ENCODE measurements around the gene WFDC5.

Gene WFDC5

DNA sequence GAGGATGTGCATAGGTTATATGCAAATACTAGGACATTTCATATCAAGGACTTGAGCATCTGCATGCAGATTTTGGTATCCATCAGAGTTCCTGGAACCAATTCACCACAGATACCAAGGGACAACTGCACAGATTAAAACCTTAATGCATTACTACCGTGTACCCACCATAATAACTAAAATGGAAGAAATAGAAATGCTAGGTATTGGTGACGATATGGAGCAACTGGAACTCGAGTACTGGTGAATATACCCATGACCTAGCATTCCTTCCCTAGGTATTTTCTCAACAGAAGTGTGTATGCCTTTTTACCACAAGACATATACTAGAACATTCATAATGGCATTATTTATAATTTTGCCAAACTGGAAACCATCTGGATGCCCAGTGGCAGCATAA, 32.5 kb downstream of the WFDC5 start:
- Histone ChIP-seq H3K4ac (ENCODE audit: low read depth in 1 of 2, low read length in 2 of 2) (no peak overlapping the region), H3K4me1 (ENCODE audit: control insufficient read depth, insufficient read depth, low read depth, low read length) (no peaks in the 10 kb centered on the region), H2BK120ac (ENCODE audit: low read depth, low read length) (no peak overlapping the region), H2AFZ (ENCODE audit: low read depth, low read length) (no peak overlapping the region), H3K9ac (ENCODE audit: low read length) (no peak overlapping the region), H3K27me3 (ENCODE audit: control insufficient read depth in 1 of 2, insufficient read depth in 1 of 2, low read length in 2 of 2) (no peaks in the 10 kb centered on the region), H2BK12ac (ENCODE audit: low read length in 2 of 2) (no peak overlapping the region), H3K36me3 (ENCODE audit: control insufficient read depth in 1 of 2, insufficient read depth in 2 of 2, low read depth in 1 of 2, low read length in 2 of 2) (peaks cover 0 to 20% of the 10 kb centered on the region in 2 experiments), H2BK15ac (ENCODE audit: low read depth, poor library complexity, severe bottlenecking) (no peak overlapping the region), H2AK5ac (ENCODE audit: low read length, severe bottlenecking) (no peak overlapping the region), H3K27ac (ENCODE audit: low read length, poor library complexity, severe bottlenecking) (no peak overlapping the region), H3K23ac (ENCODE audit: low read length in 2 of 2) (no peak overlapping the region), H3K4me3 (ENCODE audit: insufficient read depth in 1 of 2, low read depth in 1 of 2, low read length in 2 of 2) (no peak overlapping the region), H3K14ac (ENCODE audit: low read length in 2 of 2) (no peak overlapping the region), H3K9me3 (ENCODE audit: control insufficient read depth, low read length) (no peaks in the 10 kb centered on the region), H4K8ac (ENCODE audit: low read length) (no peak overlapping the region), H2BK5ac (ENCODE audit: low read depth, low read length, poor library complexity, severe bottlenecking) (no peak overlapping the region), H4K91ac (ENCODE audit: low read length) (no peak overlapping the region), H3K18ac (ENCODE audit: low read depth in 1 of 2, low read length in 2 of 2) (no peak overlapping the region), H3K79me1 (replicated peaks; ENCODE audit: low read length, poor library complexity, severe bottlenecking) (peaks cover 2% of the 10 kb centered on the region), H3K4me2 (ENCODE audit: low read length, poor library complexity, severe bottlenecking) (no peak overlapping the region)
- WGBS: no CpG with 5 or more reads among the region's 3 CpGs
- no peak for DNase-seq

DNA sequence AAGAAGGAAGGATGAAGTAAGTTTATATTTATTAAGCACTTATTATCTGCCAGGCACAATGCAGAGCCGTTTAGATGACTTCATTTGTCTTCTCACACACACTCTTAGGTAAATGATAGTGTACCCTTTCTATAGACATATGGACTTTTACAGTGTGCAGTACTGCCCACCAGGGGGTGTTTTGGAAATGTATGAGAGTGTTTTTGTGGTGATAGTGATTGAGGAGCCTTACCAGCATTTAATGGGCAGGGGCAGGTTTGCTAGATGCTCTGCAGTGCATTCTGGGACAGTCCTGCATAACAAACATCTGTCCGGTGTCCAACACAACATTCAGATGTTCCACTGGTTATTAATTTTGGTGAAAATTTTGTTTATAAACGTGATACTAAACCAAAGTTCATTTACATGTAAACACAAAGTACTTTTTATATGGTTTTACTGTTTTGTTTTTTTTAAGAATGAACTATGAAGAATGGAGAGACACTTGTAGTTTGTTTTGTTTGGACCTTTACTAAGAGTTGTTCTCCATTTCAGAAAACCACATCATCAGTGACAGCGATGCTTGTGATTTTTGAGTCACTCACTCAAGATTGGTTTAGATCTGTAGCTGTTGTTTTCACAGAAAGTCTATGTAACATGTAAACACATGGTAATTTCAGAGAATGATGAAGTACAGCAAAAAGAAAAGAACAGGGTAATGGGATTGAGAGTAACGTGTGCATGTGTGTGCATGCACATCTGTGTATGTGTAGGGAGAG, 33.9 kb downstream of the WFDC5 start:
- H3K23ac ChIP-seq (ENCODE audit: low read length in 2 of 2): no peak overlapping the region
- no peaks in the 10 kb centered on the region for H3K4me1 ChIP-seq (ENCODE audit: control insufficient read depth, insufficient read depth, low read depth, low read length)
- no peak overlapping the region for H2BK12ac ChIP-seq (ENCODE audit: low read length in 2 of 2)
- H2BK120ac ChIP-seq (ENCODE audit: low read depth, low read length): no peak overlapping the region
- H3K18ac ChIP-seq (ENCODE audit: low read depth in 1 of 2, low read length in 2 of 2): no peak overlapping the region
- WGBS: 97% methylated on average over 2 of the region's 5 CpGs
- peak; percentile 18 for DNase-seq
- no peak overlapping the region for H3K9ac ChIP-seq (ENCODE audit: low read length)
- no peak overlapping the region for H2AFZ ChIP-seq (ENCODE audit: low read depth, low read length)
- peaks cover 4 to 31% of the 10 kb centered on the region in 2 experiments for H3K36me3 ChIP-seq (ENCODE audit: control insufficient read depth in 1 of 2, insufficient read depth in 2 of 2, low read depth in 1 of 2, low read length in 2 of 2)
- no peak overlapping the region for H2AK5ac ChIP-seq (ENCODE audit: low read length, severe bottlenecking)
- H4K91ac ChIP-seq (ENCODE audit: low read length): no peak overlapping the region
- no peaks in the 10 kb centered on the region for H3K27me3 ChIP-seq (ENCODE audit: control insufficient read depth in 1 of 2, insufficient read depth in 1 of 2, low read length in 2 of 2)
- no peak overlapping the region for H3K27ac ChIP-seq (ENCODE audit: low read length, poor library complexity, severe bottlenecking)
- H3K14ac ChIP-seq (ENCODE audit: low read length in 2 of 2): no peak overlapping the region
- H4K8ac ChIP-seq (ENCODE audit: low read length): no peak overlapping the region
- H2BK15ac ChIP-seq (ENCODE audit: low read depth, poor library complexity, severe bottlenecking): no peak overlapping the region
- no peaks in the 10 kb centered on the region for H3K9me3 ChIP-seq (ENCODE audit: control insufficient read depth, low read length)
- H3K4me3 ChIP-seq (ENCODE audit: insufficient read depth in 1 of 2, low read depth in 1 of 2, low read length in 2 of 2): no peak overlapping the region
- no peak overlapping the region for H2BK5ac ChIP-seq (ENCODE audit: low read depth, low read length, poor library complexity, severe bottlenecking)
- peaks cover 4% of the 10 kb centered on the region for H3K79me1 ChIP-seq (replicated peaks; ENCODE audit: low read length, poor library complexity, severe bottlenecking)
- no peak overlapping the region for H3K4me2 ChIP-seq (ENCODE audit: low read length, poor library complexity, severe bottlenecking)
- no peak overlapping the region for H3K4ac ChIP-seq (ENCODE audit: low read depth in 1 of 2, low read length in 2 of 2)

DNA sequence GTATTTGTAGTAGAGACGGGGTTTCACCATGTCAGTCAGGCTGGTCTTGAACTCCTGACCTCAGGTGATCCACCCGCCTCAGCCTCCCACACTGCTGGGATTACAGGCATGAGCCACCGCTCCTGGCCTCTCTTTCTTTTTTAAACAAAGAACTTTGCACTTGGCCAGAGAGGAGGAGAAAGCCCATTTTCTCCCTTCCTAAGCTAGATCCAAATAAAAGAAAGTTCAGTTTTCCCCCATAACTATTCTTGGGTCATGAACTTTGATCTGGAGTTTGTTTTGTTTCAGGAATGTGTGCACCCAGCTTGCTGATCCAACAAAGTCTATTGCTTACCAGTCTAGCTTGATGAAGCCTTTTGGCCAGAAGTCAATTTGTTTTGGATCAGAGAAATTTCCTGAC, 37.4 kb downstream of the WFDC5 start:
- Histone ChIP-seq H3K27ac (ENCODE audit: low read length, poor library complexity, severe bottlenecking) (no peak overlapping the region), H2BK120ac (ENCODE audit: low read depth, low read length) (no peak overlapping the region), H3K18ac (ENCODE audit: low read depth in 1 of 2, low read length in 2 of 2) (no peak overlapping the region), H2AK5ac (ENCODE audit: low read length, severe bottlenecking) (no peak overlapping the region), H2BK12ac (ENCODE audit: low read length in 2 of 2) (no peak overlapping the region), H3K79me1 (replicated peaks; ENCODE audit: low read length, poor library complexity, severe bottlenecking) (peaks cover 18% of the 10 kb centered on the region), H2BK5ac (ENCODE audit: low read depth, low read length, poor library complexity, severe bottlenecking) (no peak overlapping the region), H4K8ac (ENCODE audit: low read length) (no peak overlapping the region), H3K9me3 (ENCODE audit: control insufficient read depth, low read length) (no peaks in the 10 kb centered on the region), H3K4me3 (ENCODE audit: insufficient read depth in 1 of 2, low read depth in 1 of 2, low read length in 2 of 2) (no peak overlapping the region), H2AFZ (ENCODE audit: low read depth, low read length) (no peak overlapping the region), H4K91ac (ENCODE audit: low read length) (no peak overlapping the region), H3K27me3 (ENCODE audit: control insufficient read depth in 1 of 2, insufficient read depth in 1 of 2, low read length in 2 of 2) (no peaks in the 10 kb centered on the region), H3K4me2 (ENCODE audit: low read length, poor library complexity, severe bottlenecking) (no peak overlapping the region), H3K14ac (ENCODE audit: low read length in 2 of 2) (no peak overlapping the region), H3K36me3 (ENCODE audit: control insufficient read depth in 1 of 2, insufficient read depth in 2 of 2, low read depth in 1 of 2, low read length in 2 of 2) (peaks cover 14 to 50% of the 10 kb centered on the region in 2 experiments), H3K9ac (ENCODE audit: low read length) (no peak overlapping the region), H3K4ac (ENCODE audit: low read depth in 1 of 2, low read length in 2 of 2) (no peak overlapping the region), H3K23ac (ENCODE audit: low read length in 2 of 2) (no peak overlapping the region), H3K4me1 (ENCODE audit: control insufficient read depth, insufficient read depth, low read depth, low read length) (peaks cover 1% of the 10 kb centered on the region), H2BK15ac (ENCODE audit: low read depth, poor library complexity, severe bottlenecking) (no peak overlapping the region)
- WGBS: 92% methylated on average over 3 of the region's 3 CpGs
- DNase-seq: no peak

DNA sequence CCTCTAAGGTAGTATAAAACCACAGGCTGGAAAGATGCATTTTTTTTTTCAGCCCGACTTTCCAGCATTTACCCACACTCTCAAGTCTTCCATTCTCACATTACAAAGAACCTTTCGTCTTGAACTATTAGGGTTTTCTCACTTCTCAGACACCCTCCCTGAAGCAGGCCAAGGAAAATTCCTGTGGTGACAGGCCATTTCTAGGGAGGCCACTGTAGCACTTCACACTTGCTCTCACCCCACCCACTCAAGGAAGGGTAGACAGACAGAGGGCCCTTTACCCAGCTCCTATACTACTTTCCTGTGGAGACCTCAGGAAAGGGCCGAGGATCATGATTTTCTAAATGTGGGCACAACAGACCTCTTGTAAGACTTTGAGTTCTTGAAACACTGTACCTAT, 41.8 kb downstream of the WFDC5 start:
- Histone ChIP-seq H3K36me3 (ENCODE audit: control insufficient read depth in 1 of 2, insufficient read depth in 2 of 2, low read depth in 1 of 2, low read length in 2 of 2) (peaks cover 15 to 41% of the 10 kb centered on the region in 2 experiments), H4K91ac (ENCODE audit: low read length) (no peak overlapping the region), H3K79me1 (replicated peaks; ENCODE audit: low read length, poor library complexity, severe bottlenecking) (peaks cover 37% of the 10 kb centered on the region), H3K4me1 (ENCODE audit: control insufficient read depth, insufficient read depth, low read depth, low read length) (peaks cover 1% of the 10 kb centered on the region), H3K18ac (ENCODE audit: low read depth in 1 of 2, low read length in 2 of 2) (no peak overlapping the region), H3K27ac (ENCODE audit: low read length, poor library complexity, severe bottlenecking) (no peak overlapping the region), H3K9me3 (ENCODE audit: control insufficient read depth, low read length) (no peaks in the 10 kb centered on the region), H2AFZ (ENCODE audit: low read depth, low read length) (no peak overlapping the region), H2BK120ac (ENCODE audit: low read depth, low read length) (no peak overlapping the region), H4K8ac (ENCODE audit: low read length) (no peak overlapping the region), H2BK5ac (ENCODE audit: low read depth, low read length, poor library complexity, severe bottlenecking) (no peak overlapping the region), H3K9ac (ENCODE audit: low read length) (no peak overlapping the region), H3K23ac (ENCODE audit: low read length in 2 of 2) (no peak overlapping the region), H3K14ac (ENCODE audit: low read length in 2 of 2) (no peak overlapping the region), H3K4me2 (ENCODE audit: low read length, poor library complexity, severe bottlenecking) (no peak overlapping the region), H3K27me3 (ENCODE audit: control insufficient read depth in 1 of 2, insufficient read depth in 1 of 2, low read length in 2 of 2) (no peaks in the 10 kb centered on the region), H2BK12ac (ENCODE audit: low read length in 2 of 2) (no peak overlapping the region), H2BK15ac (ENCODE audit: low read depth, poor library complexity, severe bottlenecking) (no peak overlapping the region), H3K4me3 (ENCODE audit: insufficient read depth in 1 of 2, low read depth in 1 of 2, low read length in 2 of 2) (no peak overlapping the region), H2AK5ac (ENCODE audit: low read length, severe bottlenecking) (no peak overlapping the region), H3K4ac (ENCODE audit: low read depth in 1 of 2, low read length in 2 of 2) (no peak overlapping the region)
- no peak for DNase-seq
- 97% methylated on average over 3 of the region's 3 CpGs for WGBS

Measured in mesenchymal stem cell (in vitro differentiated cells and primary cell).